ENCODE data around the gene THOC1. TPM values are rescaled to one million over a fixed set of nuclear protein-coding genes. Genes with fewer than 3 reads are reported as not detected.

The THOC1 gene
- total RNA-seq, 1 donor from 2014 or later: 59.5 TPM

Other genes with a start within 250 kb of the THOC1 start
- not detected for gene TUBB8B, start 218.4 kb downstream of the THOC1 start, total RNA-seq
- 29.7 TPM for gene USP14, start 109.5 kb downstream of the THOC1 start, total RNA-seq
- gene COLEC12, start 232.7 kb upstream of the THOC1 start, total RNA-seq: 39.1 TPM

Data from skeletal muscle tissue (tissue), 1 donor.